Right atrium auricular region (tissue), 2 donors: Measurements from ENCODE around the gene CCDC148. TPM values are rescaled to one million over a fixed set of nuclear protein-coding genes. Genes with fewer than 3 reads are reported as not detected.
"Not testable (repeated sequence)": the region's sequence is repeated elsewhere in the genome, so short reads cannot be mapped to it uniquely, and the experiment has no call there.

Experiments used
- DNase-seq: peaks from one replicate; pipeline ENCODE4 v3.0.0-alpha.2; 2019; ENCODE audit warnings: low spot score
- H3K27ac ChIP-seq, 2 donors: fragments of 200-600 bp; sonication (generic); 1 replicate in 1 of 2; 2 replicates in 1 of 2; pipeline ENCODE4 v1.5.1; 2016 to 2019
- H3K27me3 ChIP-seq, 2 donors: fragments of 200-600 bp; sonication (generic); one replicate each; pipeline versions ENCODE4 v1.5.1 to v1.6.0; 2017 to 2019
- H3K36me3 ChIP-seq: fragments of 200-600 bp; sonication (generic); one replicate; pipeline ENCODE4 v1.5.1; 2016
- H3K4me1 ChIP-seq, 2 donors: fragments of 200-600 bp; sonication (generic); one replicate each; pipeline versions ENCODE4 v1.5.1 to v1.6.0; 2017 to 2019
- H3K4me3 ChIP-seq, 2 donors: fragments of 200-600 bp; sonication (generic); 1 replicate in 1 of 2; 2 replicates in 1 of 2; pipeline ENCODE4 v1.5.1; 2017 to 2019; ENCODE audit warnings: mild to moderate bottlenecking in 1 of 2, moderate library complexity in 1 of 2
- H3K9me3 ChIP-seq, 2 donors: fragments of 200-600 bp; sonication (generic); one replicate each; pipeline ENCODE4 v1.5.1; 2019
- total RNA-seq, 2 donors: library from RNA; depleted of rRNA; stranded (reverse); fragments of >200 nt; gene quantifications; one replicate each; pipeline ENCODE4 v1.1.0, GENCODE V29; 2016
- TF ChIP-seq, protein P1 (sequence below), 2 donors: fragments of 200-600 bp; sonication (generic); IDR thresholded peaks; one replicate each; pipeline ENCODE4 v1.5.1; 2019; ENCODE audit warnings: antibody characterized with exemption in 2 of 2

The CCDC148 gene
- total RNA-seq, 2 donors from 2014 or later: 0.20 to 1.1 TPM

- no peak for DNase-seq
- no peaks in the 10 kb centered on the region for H3K4me1 ChIP-seq
- H3K36me3 ChIP-seq: no peaks in the 10 kb centered on the region
- H3K27ac ChIP-seq: no peak overlapping the region
- no peak overlapping the region for H3K4me3 ChIP-seq
- no peaks in the 10 kb centered on the region for H3K27me3 ChIP-seq
- no peaks in the 10 kb centered on the region for H3K9me3 ChIP-seq
- TF ChIP-seq, protein P1, sequence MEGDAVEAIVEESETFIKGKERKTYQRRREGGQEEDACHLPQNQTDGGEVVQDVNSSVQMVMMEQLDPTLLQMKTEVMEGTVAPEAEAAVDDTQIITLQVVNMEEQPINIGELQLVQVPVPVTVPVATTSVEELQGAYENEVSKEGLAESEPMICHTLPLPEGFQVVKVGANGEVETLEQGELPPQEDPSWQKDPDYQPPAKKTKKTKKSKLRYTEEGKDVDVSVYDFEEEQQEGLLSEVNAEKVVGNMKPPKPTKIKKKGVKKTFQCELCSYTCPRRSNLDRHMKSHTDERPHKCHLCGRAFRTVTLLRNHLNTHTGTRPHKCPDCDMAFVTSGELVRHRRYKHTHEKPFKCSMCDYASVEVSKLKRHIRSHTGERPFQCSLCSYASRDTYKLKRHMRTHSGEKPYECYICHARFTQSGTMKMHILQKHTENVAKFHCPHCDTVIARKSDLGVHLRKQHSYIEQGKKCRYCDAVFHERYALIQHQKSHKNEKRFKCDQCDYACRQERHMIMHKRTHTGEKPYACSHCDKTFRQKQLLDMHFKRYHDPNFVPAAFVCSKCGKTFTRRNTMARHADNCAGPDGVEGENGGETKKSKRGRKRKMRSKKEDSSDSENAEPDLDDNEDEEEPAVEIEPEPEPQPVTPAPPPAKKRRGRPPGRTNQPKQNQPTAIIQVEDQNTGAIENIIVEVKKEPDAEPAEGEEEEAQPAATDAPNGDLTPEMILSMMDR (IDR thresholded peaks at IDR 0.05): no peak
Observed at GRCh38 chr2:158337018-158337417, 119.5 kb downstream of the CCDC148 start.

- H3K36me3 ChIP-seq, H3K9me3 ChIP-seq, H3K4me3 ChIP-seq, H3K4me1 ChIP-seq, H3K27me3 ChIP-seq, DNase-seq, H3K27ac ChIP-seq: not testable (repeated sequence)
Observed at GRCh38 chr2:158331799-158332198, 124.8 kb downstream of the CCDC148 start.

- Histone ChIP-seq H3K27me3 (no peaks in the 10 kb centered on the region), H3K9me3 (peaks cover 0 to 7% of the 10 kb centered on the region in 2 donors), H3K27ac (no peak overlapping the region), H3K4me1 (no peaks in the 10 kb centered on the region), H3K36me3 (no peaks in the 10 kb centered on the region), H3K4me3 (no peak overlapping the region)
- TF ChIP-seq, protein P1 (IDR thresholded peaks at IDR 0.05): no peak
- no peak for DNase-seq
Observed at GRCh38 chr2:158325782-158326340, 130.7 kb downstream of the CCDC148 start.

DNA sequence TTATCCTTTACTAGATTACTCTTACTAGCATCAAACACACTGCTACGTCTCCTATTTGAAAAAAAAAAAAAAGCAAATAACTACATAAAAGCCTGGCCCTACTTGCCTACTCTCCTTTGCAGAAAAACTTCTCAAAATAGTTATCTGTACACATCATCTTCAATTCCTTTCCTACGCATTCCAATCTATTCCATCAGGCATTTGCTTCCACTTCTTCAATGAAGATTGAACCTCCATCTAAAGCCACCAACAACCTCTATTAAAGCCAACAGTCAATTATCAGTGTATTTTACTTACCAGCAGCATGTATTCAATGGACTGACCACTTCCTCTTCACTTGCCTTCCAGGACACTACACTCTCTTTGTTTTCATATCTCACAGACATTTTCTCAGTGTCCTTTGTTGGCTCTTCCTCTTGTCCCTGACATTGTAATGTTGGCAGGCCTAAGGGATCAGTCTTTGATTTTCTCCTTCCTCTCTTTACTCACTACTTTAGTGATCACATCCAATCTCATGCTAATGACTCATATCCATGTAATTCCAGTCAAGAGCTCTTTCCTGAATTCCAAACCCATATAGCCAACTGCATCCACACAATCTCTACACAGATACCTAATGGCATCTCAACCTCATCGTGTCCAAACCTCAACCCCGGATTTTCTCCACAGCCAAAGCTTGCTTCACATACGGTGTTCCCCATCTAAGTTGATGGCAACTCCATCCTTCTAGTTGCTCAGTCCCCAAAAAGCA lies 131.3 kb downstream of the CCDC148 start:
- no peaks in the 10 kb centered on the region for H3K27me3 ChIP-seq
- H3K9me3 ChIP-seq: peaks cover 0 to 7% of the 10 kb centered on the region in 2 donors
- H3K4me3 ChIP-seq: no peak overlapping the region
- no peaks in the 10 kb centered on the region for H3K4me1 ChIP-seq
- no peak for DNase-seq
- H3K27ac ChIP-seq: no peak overlapping the region
- TF ChIP-seq, protein P1 (IDR thresholded peaks at IDR 0.05): no peak
- no peaks in the 10 kb centered on the region for H3K36me3 ChIP-seq

GRCh38 chr2:158323381-158323780 lies 133.2 kb downstream of the CCDC148 start:
- TF ChIP-seq, protein P1 (IDR thresholded peaks at IDR 0.05): no peak
- no peak for DNase-seq
- H3K9me3 ChIP-seq: peaks cover 0 to 7% of the 10 kb centered on the region in 2 donors
- H3K27ac ChIP-seq: no peak overlapping the region
- H3K27me3 ChIP-seq: no peaks in the 10 kb centered on the region
- H3K4me1 ChIP-seq: no peaks in the 10 kb centered on the region
- H3K4me3 ChIP-seq: no peak overlapping the region
- no peaks in the 10 kb centered on the region for H3K36me3 ChIP-seq

DNA sequence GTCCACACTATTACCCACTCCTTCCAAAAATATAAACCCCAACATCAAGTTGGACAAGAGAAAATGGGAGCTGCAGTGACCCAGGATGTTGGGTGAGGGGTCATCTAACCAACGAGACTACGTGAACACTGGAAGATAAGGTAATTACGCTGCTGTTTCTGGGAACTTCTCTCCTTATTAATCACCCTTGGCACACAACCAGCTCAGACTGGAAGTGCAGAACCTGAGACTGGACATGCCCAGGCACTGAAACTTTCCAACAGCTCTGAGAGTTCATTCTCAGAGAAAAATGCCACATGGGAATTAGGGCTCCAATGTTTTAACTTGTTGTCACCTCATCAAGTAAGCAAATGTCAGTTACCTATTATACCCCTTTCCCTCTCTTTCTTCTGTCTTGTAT lies 135.3 kb downstream of the CCDC148 start:
- no peak for DNase-seq
- Histone ChIP-seq H3K4me1 (no peaks in the 10 kb centered on the region), H3K27me3 (no peaks in the 10 kb centered on the region), H3K9me3 (no peaks in the 10 kb centered on the region), H3K36me3 (no peaks in the 10 kb centered on the region), H3K4me3 (no peak overlapping the region), H3K27ac (no peak overlapping the region)
- TF ChIP-seq, protein P1 (IDR thresholded peaks at IDR 0.05): no peak
